Activated T-cell treated with anti-CD3 and anti-CD28 coated beads, Interleukin-2, amount 50 U/mL, for 72 hours (primary cell): ENCODE results near the gene ADAMTS2. TPM values are rescaled to one million over a fixed set of nuclear protein-coding genes. Genes with fewer than 3 reads are reported as not detected.

ENCODE experiments used
- ATAC-seq, 2 donors: fragments of 150-1000 bp; cut with Tn5 transposase; replicated peaks in 1 of 2; 2 replicates each; pipeline ENCODE4 v1.10.0; 2021; ENCODE audit warnings: moderate library complexity in 2 of 2, mild to moderate bottlenecking in 1 of 2
- DNase-seq, 2 donors: peaks; one replicate each; pipeline ENCODE4 v3.0.0; 2021 to 2022; ENCODE audit warnings: mixed read lengths in 1 of 2
- H3K27ac Mint-ChIP-seq: one replicate; pipeline ENCODE4 v1.8.0; 2022; ENCODE audit warnings: mild to moderate bottlenecking, moderate library complexity, mixed read lengths
- H3K27me3 Mint-ChIP-seq: one replicate; pipeline ENCODE4 v1.8.0; 2022; ENCODE audit warnings: low read depth, mixed read lengths
- H3K36me3 Mint-ChIP-seq, 2 donors: one replicate each; pipeline ENCODE4 v1.8.0; 2022; ENCODE audit warnings: mixed read lengths in 2 of 2, mild to moderate bottlenecking in 1 of 2; ENCODE audit not compliant: insufficient read depth in 2 of 2
- H3K4me1 Mint-ChIP-seq: one replicate; pipeline ENCODE4 v1.8.0; 2022; ENCODE audit warnings: low read depth, mixed read lengths
- H3K4me3 Mint-ChIP-seq, 2 donors: one replicate each; pipeline ENCODE4 v1.8.0; 2022; ENCODE audit warnings: mild to moderate bottlenecking in 2 of 2, mixed read lengths in 2 of 2, moderate library complexity in 2 of 2
- H3K9me3 Mint-ChIP-seq, 2 donors: one replicate each; pipeline ENCODE4 v1.8.0; 2022; ENCODE audit warnings: mixed read lengths in 2 of 2
- total RNA-seq, 2 donors: library from RNA; stranded (reverse); gene quantifications; one replicate each; pipeline ENCODE4 v1.2.3, GENCODE V29; 2022

The ADAMTS2 gene
- total RNA-seq, 2 donors from 2014 or later = not detected

DNA sequence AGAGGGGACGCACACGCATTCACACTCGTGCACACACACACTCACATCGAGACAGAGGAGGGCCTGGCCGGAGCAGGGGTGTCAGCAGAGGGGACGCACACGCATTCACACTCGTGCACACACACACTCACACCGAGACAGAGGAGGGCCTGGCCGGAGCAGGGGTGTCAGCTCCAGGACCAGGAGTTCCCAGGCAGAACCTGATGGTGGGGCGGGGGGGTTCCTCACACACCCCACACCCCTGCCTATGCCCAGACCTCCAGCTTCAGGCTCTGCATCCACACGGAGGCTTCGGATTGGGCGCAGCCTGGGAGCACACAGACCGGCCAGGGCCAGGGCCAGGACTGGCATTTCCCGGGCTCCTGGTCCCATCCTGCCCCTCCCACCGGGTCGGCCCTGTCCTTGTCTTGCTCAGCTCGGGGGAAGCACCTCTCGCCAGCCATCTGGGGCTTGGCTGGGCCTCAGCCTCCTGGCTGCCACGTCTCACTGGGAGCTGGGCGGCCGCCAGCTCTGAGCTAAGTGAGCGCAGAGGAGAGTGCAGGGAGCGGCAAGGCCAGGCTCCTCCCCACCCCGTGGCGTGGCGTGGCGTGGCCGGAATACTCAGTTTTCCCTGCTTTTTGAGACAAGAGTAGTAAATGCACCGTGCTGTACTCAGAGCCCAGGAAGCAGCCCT is 31.3 kb downstream of the ADAMTS2 start:
- ATAC-seq = no peak
- Mint-ChIP-seq H3K27me3 (peaks cover 2% of the 10 kb centered on the region), H3K4me1 (no peaks in the 10 kb centered on the region), H3K9me3 (no peaks in the 10 kb centered on the region), H3K36me3 (no peaks in the 10 kb centered on the region), H3K27ac (no peak overlapping the region), H3K4me3 (no peak overlapping the region)
- DNase-seq = no peak

DNA sequence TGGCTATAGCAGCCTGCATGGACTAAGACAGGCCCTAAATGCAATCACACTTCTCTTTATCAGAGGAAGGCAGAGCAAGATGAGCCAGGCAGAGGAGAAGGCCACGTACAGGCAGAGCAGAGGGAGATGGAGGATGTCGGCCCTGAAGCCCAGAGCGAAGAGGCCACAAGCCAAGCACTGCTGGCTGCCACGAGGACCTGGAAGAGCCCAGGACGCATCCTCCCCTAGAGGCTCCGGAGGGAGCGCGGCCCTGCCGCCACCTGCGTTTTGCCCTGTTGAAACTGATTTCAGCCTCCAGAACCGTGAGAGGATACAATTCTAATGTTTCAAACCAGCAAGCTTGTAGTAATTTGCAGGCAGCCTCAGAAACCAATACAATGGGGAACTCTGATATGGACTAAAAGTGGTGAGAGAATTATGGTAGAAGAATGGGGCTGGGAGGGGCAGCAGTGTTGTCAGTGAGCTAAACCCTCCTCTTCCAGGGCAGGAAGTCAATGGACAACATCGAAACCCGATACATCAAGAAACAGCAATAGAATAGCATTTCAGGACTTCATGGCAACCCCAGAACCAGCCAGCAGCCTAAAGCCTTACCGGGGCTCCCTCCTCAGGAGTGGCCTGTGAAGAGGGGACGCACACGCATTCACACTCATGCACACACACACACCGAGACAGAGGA is 32.6 kb downstream of the ADAMTS2 start:
- H3K27ac Mint-ChIP-seq = no peak overlapping the region
- no peaks in the 10 kb centered on the region for H3K9me3 Mint-ChIP-seq
- H3K27me3 Mint-ChIP-seq = no peaks in the 10 kb centered on the region
- DNase-seq = no peak
- no peak overlapping the region for H3K4me3 Mint-ChIP-seq
- ATAC-seq = no peak
- no peaks in the 10 kb centered on the region for H3K4me1 Mint-ChIP-seq
- H3K36me3 Mint-ChIP-seq = peaks cover 0 to 1% of the 10 kb centered on the region in 2 donors

DNA sequence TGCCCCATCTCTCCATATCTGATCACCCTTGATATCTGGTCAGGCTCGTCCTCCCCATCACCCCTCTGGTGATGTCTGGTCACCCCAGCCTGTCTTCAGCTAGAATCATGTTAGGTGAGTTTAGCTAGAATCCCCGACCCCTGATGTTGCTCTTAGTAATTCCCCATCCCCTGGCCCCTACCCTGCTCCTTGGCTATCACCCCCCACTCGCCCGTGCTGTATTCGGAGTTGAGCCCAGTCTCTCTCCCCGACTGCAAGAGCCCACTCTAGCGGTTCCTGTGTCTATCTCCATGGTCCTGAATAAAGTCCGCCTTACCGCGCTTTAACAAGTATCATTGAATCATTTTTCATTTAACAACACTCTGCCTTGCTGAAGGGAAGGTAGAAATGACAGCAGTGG is 33.7 kb downstream of the ADAMTS2 start:
- H3K4me1 Mint-ChIP-seq = no peaks in the 10 kb centered on the region
- no peaks in the 10 kb centered on the region for H3K27me3 Mint-ChIP-seq
- no peaks in the 10 kb centered on the region for H3K9me3 Mint-ChIP-seq

DNA sequence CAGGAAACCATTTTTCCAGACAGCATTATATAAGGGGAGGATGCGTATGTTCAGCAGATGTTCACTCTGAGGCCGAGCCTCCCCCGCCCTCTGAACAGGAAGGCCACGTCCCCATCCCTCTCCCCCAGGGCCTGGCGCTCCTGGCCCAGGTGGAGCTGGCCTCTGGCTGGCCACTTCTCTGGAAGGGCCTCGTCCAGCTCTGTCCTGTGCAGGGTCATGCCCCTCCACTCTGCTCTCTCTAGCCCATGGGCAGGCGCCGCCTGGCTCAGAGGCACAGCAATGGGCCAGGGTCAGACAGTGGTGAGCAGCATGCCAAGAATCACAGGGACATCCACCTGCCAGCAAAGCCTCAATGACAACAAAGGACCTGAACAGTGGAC is 34.2 kb downstream of the ADAMTS2 start:
- peaks cover 0 to 4% of the 10 kb centered on the region in 2 donors for H3K36me3 Mint-ChIP-seq
- H3K27ac Mint-ChIP-seq = no peak overlapping the region
- H3K4me1 Mint-ChIP-seq = no peaks in the 10 kb centered on the region
- ATAC-seq = no peak
- no peak for DNase-seq
- H3K9me3 Mint-ChIP-seq = no peaks in the 10 kb centered on the region
- H3K4me3 Mint-ChIP-seq = no peak overlapping the region
- H3K27me3 Mint-ChIP-seq = no peaks in the 10 kb centered on the region

More for the DNA sequence above, 33.7 kb downstream of the ADAMTS2 start:
- ATAC-seq = no peak
- no peak overlapping the region for H3K4me3 Mint-ChIP-seq
- H3K36me3 Mint-ChIP-seq = peaks cover 0 to 4% of the 10 kb centered on the region in 2 donors
- no peak overlapping the region for H3K27ac Mint-ChIP-seq
- DNase-seq = no peak

DNA sequence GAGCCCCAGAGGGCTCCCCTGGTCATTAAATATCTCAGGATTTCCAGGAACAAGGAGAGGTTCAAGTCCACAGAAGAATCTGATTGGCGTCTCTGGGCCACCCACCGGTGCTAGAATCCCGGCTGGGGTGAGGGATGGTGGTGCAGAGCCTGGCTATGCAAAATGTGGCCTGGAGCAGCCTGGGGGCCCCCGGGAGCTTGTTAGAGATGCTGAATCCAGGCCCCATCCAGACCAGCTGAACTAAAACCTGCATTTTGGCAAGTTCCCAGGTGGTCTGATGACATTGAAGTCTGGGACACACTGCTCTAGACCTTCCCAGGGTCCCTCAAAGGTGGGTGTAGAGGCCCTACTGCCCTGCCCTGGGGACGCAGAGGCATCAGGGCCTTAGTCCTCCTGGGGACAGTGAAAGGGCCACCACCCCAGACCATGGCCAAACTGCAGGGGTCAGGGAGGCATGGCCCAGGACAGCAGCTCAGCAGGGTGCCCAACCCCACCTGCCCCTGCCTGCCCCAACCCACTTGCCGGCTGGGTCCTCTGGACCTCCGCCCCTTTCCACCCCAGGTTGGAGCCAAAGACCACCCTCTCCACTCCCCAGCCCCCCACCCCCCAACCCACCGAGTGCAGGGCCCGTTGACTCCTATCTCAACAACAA is 34.7 kb downstream of the ADAMTS2 start:
- no peak for ATAC-seq
- no peak overlapping the region for H3K4me3 Mint-ChIP-seq
- no peaks in the 10 kb centered on the region for H3K4me1 Mint-ChIP-seq
- H3K36me3 Mint-ChIP-seq = peaks cover 0 to 4% of the 10 kb centered on the region in 2 donors
- no peaks in the 10 kb centered on the region for H3K27me3 Mint-ChIP-seq
- no peak overlapping the region for H3K27ac Mint-ChIP-seq
- H3K9me3 Mint-ChIP-seq = no peaks in the 10 kb centered on the region
- DNase-seq = no peak

DNA sequence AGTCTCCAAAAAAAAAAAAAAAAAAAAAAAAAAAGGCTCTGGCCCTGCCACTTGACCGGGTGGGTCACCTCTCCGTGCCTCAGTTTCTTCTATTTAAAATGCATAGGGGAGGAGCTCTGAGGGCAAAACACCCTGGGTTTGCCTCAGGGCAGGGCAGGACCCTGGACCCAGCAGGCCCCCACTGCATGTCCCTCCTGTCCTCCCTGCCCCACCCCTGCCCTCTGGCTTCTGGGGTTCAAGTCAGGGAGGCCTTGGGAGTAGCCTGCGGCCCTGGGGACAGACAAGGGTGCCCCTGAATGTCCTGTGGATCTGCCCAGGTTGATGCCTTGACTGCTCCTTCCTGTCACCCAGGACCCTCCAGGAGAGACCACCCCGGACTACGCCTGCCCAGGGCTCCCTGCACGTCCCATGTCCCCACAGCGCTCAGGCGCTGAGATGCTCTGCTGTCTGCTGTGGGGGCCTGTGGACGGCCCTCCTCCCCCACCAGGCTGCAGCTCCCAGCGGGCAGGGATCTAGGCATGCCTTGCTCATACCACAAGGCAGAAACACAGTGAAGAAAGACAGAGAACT is 35.4 kb downstream of the ADAMTS2 start:
- ATAC-seq = no peak
- Mint-ChIP-seq H3K9me3 (peaks cover 0 to 4% of the 10 kb centered on the region in 2 donors), H3K27me3 (no peaks in the 10 kb centered on the region), H3K36me3 (peaks cover 0 to 4% of the 10 kb centered on the region in 2 donors), H3K4me1 (no peaks in the 10 kb centered on the region), H3K4me3 (no peak overlapping the region), H3K27ac (no peak overlapping the region)
- no peak for DNase-seq

DNA sequence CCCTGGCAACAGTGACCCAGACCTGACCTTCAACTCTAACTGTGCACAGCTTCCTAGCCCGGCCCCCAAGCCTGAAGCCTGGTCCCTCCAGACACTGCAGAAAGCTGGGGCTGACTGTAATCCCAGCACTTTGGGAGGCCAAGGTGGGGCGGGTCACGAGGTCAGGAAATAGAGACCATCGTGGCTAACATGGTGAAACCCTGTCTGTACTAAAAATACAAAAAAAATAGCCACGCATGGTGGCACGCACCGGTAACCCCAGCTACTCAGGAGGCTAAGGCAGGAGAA is 35.9 kb downstream of the ADAMTS2 start:
- DNase-seq (no peak), ATAC-seq (no peak)
- Mint-ChIP-seq H3K9me3 (peaks cover 2 to 4% of the 10 kb centered on the region in 2 donors), H3K4me3 (no peak overlapping the region), H3K36me3 (peaks cover 0 to 4% of the 10 kb centered on the region in 2 donors), H3K27ac (no peak overlapping the region), H3K27me3 (no peaks in the 10 kb centered on the region), H3K4me1 (no peaks in the 10 kb centered on the region)

DNA sequence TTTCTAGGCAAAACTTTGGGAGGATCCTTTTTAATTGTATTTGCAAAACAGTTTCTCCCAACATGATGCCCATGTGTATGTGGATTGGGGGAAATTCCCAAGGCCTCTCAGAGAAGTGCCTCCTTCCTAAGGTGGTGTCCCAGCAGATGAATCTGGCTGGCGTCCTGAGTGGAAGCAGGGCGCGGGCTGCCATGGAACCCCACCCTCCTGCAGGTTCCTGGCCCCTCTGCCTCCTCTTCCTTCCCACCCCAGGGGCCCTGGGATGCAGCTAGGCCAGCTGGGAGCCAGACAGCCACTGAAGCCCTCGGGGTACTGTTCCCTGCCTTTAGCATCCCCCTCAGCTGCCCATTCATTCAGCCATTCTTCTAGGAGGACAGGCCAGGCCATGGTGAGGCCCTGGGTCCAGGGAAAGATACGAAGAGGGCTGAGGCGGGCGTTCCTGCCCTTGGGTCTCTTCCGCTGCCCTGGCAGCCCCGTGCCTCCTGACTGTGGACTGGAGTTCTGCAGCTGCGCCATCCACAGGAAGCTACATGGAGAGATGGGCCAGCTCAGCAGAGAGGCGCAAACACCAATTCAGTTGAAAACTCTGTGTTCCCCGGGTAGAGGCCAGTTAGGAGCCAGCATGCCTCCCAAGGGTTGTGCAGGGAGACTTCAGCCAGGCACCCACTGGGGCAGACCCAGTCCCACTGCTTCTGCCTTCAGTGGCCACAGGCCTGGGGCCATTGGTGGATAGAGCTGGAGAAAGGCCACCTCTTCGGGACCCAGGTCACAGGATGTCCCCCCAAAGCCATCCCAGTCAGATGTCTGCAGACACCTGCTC is 36.5 kb downstream of the ADAMTS2 start:
- Mint-ChIP-seq H3K27ac (no peak overlapping the region), H3K36me3 (peaks cover 0 to 4% of the 10 kb centered on the region in 2 donors), H3K4me3 (no peak overlapping the region), H3K27me3 (no peaks in the 10 kb centered on the region), H3K9me3 (peaks cover 4% of the 10 kb centered on the region in 2 donors), H3K4me1 (no peaks in the 10 kb centered on the region)
- DNase-seq = no peak
- no peak for ATAC-seq

DNA sequence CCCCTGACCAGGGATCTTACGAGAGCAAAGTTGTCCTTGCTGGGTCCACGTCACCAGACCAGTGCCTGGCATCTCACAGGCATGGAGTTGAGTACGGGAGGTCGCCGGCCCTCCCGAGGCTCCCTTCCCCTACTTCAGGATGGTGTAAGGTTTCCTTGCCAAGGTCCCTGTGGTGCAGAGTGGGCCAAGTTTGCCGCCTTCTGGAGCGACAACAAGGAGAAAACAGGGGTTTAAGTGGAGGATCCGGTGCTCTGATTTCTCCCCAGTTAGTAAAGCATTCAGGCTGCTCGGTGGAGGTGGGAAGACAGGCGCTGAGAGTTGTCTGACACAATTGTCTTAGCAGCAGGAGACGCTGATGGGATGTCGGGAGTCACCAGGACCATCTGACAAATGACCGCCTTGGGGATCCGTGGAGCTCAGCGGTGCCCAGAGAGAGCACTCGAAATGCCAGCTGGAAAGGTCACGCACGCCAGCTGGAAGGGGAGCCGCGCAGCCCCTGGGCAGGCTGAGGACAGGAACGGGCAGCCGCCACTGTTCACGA is 37.3 kb downstream of the ADAMTS2 start:
- DNase-seq = no peak
- H3K4me3 Mint-ChIP-seq = no peak overlapping the region
- H3K36me3 Mint-ChIP-seq = peaks cover 0 to 4% of the 10 kb centered on the region in 2 donors
- no peak for ATAC-seq
- H3K9me3 Mint-ChIP-seq = peaks cover 4 to 7% of the 10 kb centered on the region in 2 donors
- H3K4me1 Mint-ChIP-seq = no peaks in the 10 kb centered on the region
- H3K27me3 Mint-ChIP-seq = no peaks in the 10 kb centered on the region
- H3K27ac Mint-ChIP-seq = no peak overlapping the region

DNA sequence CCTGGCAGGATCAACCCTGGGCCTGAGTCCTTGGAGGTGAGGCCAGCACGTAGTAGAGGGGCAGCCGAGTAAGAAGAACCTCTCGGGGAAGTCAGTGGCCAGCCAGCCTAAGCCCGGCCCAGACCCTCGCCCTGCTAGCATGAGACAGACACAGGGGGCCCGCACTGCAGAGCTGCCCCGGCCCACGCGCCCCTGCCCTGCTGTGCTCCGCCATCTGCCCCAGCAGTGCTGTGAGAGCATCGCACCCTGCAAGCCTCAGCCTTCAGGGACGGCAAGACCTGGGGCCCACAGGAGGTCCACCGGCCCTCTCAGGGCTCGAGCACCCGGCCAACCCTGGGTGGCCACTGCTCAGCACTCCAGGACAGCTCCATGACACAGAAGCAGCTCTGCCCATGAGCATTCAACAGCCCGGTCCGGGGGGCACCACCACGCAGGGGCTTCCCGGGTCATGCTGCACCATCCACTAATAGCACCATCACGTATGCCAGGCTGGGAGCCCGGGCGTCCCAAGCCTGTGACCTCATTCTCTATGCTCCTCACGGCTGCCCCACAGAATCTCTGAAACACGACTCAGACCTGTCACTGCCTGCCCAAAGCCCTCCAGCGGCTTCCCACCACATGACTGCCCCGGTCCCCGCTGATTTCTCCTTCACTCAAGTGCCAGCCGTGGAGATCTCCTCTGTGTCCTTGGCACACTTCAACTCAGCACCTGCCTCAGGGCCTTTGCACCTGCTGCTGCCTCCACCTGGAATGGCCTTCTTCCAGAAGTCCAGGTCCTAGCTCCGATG is 38.1 kb downstream of the ADAMTS2 start:
- Mint-ChIP-seq H3K36me3 (peaks cover 2 to 4% of the 10 kb centered on the region in 2 donors), H3K9me3 (peaks cover 4 to 7% of the 10 kb centered on the region in 2 donors), H3K27me3 (no peaks in the 10 kb centered on the region), H3K27ac (no peak overlapping the region), H3K4me3 (no peak overlapping the region), H3K4me1 (no peaks in the 10 kb centered on the region)
- ATAC-seq (no peak), DNase-seq (no peak)

DNA sequence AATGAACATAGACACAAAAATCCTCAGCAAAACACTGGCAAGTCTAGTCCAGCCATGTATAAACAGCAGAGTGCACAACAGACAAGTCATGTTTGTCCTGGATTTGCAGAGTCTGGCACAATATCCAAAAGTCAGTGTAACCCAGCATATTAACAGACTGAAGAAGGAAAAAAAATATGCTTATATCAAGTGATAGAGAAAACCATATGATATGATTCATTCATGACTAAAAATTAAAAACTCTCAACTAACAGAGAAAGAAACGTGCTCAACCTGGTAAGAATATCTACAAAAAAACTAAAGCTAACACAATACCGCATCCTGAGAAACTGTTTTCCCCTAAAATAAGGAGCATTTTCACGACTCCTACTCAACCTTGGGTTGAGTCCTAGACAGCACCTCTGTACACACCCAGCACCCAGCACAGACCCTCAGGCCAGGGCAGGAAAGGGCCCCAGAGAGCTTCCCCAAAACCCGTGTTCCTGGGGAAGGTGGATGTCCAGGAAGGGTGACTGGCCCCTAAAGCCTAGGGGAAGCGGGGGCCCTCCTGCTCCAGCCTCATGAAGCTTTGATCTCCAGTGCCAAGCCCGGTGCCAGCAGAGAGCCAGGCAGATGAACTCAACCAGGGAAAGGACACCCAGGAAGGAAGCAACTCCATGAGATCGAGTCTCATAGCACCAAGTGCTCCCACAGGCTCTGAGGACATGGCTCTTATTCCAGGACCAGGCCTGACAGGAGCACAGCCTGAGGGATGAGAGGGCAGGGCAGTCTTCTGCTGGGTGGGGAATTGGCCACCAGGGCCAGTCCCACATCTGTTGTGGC is 38.9 kb downstream of the ADAMTS2 start:
- Mint-ChIP-seq H3K36me3 (peaks cover 2 to 4% of the 10 kb centered on the region in 2 donors), H3K27ac (no peak overlapping the region), H3K27me3 (no peaks in the 10 kb centered on the region), H3K4me3 (no peak overlapping the region), H3K9me3 (peaks cover 4 to 7% of the 10 kb centered on the region in 2 donors), H3K4me1 (no peaks in the 10 kb centered on the region)
- no peak for ATAC-seq
- no peak for DNase-seq
